DMS53 (cell line): Measurements from ENCODE around the gene MFNG.
"Not testable (repeated sequence)": the region's sequence is repeated elsewhere in the genome, so short reads cannot be mapped to it uniquely, and the experiment has no call there.

Source experiments
- DNase-seq: peaks from one replicate; lab custom pipeline; 2025; lab: John Stamatoyannopoulos, UW

MFNG gene

GRCh38 chr22:37486224-37486845 lies at the start of gene MFNG:
MFNG (minus strand) TSS chr22:37486384; CDS start chr22:37486177, 207 bp downstream.
- peak; percentile 79 for DNase-seq

- DNase-seq: no peak
Measured at GRCh38 chr22:37535159-37535558, 49.0 kb upstream of the MFNG start.

- DNase-seq: no peak
Measured at GRCh38 chr22:37534445-37534844, 48.3 kb upstream of the MFNG start.

DNA sequence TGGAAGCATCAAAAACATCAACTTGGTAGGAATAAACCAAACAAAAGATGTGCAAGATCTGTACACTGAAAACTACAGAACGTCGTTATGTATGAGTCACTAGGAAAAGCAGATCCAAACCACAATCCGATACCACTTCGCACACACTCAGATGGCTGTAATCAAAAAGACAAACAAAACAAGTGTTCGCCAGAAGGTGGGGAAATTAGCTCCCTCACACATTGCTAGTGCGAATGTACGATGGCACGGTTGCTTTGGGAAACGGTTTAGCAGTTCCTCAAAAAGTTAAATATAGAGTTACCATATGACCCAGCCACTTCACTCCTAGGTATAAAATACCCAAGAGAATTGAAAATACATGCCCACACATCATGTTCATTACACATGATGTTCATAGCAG lies 47.8 kb upstream of the MFNG start:
- peak; percentile 69 for DNase-seq

GRCh38 chr22:37529652-37530345 lies 43.6 kb upstream of the MFNG start:
- peak; percentile 12 for DNase-seq

DNA sequence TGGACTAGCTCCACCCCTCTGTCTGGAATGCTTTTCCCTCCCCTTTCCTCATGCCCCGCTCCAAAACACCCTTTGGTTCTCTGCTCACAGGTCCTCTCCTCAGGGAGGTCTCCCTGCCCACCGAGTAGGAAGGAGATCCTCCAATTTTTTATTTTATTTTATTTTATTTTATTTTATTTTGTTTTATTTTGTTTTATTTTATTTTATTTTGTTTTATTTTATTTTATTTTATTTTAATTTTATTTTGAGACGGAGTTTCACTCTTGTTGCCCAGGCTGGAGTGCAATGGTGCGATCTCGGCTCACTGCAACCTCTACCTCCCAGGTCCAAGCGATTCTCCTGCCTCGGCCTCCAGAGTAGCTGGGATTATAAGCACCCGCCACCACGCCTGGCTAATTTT lies 41.8 kb upstream of the MFNG start:
- not testable (repeated sequence) for DNase-seq

- DNase-seq: not testable (repeated sequence)
Measured at GRCh38 chr22:37527081-37527752, 41.0 kb upstream of the MFNG start.

- no peak for DNase-seq
Measured at GRCh38 chr22:37526376-37526775, 40.2 kb upstream of the MFNG start.

DNA sequence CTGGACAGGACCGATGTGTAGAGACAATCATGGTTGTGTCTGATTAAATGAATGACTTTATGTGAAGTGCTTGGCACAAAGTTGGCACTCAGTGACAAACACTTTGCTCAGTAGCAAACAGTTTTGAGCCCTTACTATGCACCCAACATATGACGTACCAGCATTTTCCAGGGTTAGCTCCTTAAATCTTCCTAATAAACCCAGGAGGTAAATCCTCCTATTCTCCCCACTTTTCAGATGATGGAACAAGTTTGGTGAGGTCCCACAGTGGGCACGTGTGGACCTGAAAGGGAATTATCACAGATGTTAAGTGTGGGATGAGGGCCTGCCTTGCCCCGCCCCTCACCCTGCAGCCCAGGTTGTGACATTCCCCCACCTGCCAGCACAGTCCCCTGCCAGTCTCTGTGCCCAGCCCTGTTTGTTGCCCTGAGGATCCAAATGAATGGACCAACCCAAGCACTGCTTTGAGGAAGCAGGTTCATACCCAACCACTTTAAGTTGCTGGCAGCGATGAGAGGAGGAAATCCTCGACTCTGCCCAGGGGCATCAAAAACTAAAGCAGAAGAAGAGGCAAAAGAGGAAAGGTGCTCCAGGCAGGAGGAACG lies 39.7 kb upstream of the MFNG start:
- no peak for DNase-seq

- no peak for DNase-seq
Measured at GRCh38 chr22:37525073-37525745, 39.0 kb upstream of the MFNG start.

GRCh38 chr22:37522482-37522881 lies 36.3 kb upstream of the MFNG start:
- no peak for DNase-seq

DNA sequence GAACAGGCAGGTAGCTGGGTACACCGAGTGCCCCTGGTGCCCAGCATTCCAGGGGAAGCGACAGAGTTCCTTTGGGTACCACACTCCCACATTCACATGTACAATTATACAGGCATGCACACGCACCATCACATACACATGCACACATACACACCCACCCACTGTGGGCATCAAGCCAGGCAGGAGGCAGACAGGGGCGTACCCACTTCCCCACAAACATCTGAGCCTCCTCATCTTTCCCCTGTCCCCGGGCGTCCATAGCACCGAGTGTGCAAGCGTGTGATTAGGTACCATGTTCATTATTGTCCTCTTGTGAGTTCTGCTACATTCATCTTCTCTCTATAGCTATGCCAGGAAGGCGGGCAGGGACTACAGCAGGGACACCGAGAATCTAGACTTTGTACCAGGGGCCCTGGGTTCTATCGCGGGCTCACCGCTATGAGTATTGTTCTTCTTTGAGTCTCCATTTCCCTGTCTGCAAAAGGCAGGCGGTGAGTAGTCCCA lies 35.1 kb upstream of the MFNG start:
- DNase-seq: no peak

- no peak for DNase-seq
Measured at GRCh38 chr22:37520776-37521191, 34.6 kb upstream of the MFNG start.

GRCh38 chr22:37519268-37520195 lies 33.3 kb upstream of the MFNG start, which contains the start of gene CARD10:
CARD10 (minus strand) TSS chr22:37519415; CDS start chr22:37519200, 215 bp downstream.
- peak; percentile 56 for DNase-seq

GRCh38 chr22:37518509-37519267 lies 32.5 kb upstream of the MFNG start:
- peak; percentile 38 for DNase-seq

DNA sequence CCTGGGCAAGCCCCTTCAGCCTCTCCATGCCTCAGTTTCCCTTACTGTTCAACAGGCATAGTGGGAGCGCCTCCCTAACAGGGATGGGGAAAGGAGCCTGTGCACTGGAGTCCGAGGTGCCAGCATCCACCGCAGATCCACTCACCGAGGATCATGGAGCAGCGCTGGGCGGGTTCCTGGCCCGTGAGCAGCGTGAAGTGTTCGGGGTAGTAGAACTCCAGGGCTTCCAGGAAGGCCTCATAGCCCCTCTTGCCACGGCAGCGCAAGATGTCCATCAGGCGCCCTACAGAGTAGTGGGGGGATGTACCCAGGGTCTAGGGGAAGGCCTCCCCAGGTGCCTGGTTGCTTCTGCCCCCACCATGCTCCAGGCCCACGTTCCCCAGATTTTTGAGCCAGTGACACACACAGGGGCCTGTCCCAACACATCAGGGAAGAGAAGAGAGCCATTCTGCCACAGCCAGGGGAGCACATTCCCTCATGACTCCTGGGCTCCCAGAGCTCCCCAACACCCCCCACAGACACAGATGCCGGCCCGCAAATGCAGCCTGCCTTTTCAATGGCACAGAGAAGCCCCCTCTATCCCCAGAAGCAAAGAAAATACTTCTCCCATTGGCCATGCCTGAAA lies 31.8 kb upstream of the MFNG start:
- DNase-seq: no peak

DNA sequence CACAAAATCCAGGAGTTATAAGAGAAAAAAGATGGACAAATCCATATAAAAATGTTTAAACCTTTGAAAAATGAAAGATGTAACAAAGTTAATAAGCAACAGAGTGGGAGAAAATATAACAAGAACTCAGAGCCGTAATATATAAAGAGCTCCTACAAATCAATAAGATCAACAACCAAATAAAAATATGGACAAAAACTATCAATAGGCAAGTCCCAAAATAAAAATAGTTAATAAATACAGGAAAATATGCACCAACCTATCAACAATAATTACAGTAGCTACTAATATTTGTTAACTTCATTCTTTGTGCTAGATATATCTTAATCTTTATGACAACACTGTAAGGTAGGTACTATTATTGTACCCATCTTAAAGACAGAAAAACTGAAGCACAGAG lies 30.3 kb upstream of the MFNG start:
- no peak for DNase-seq

GRCh38 chr22:37515901-37516300 lies 29.7 kb upstream of the MFNG start:
- DNase-seq: no peak

GRCh38 chr22:37514526-37515051 lies 28.4 kb upstream of the MFNG start:
- no peak for DNase-seq
